ENCODE data around the gene LRRC56.

Gene LRRC56

DNA sequence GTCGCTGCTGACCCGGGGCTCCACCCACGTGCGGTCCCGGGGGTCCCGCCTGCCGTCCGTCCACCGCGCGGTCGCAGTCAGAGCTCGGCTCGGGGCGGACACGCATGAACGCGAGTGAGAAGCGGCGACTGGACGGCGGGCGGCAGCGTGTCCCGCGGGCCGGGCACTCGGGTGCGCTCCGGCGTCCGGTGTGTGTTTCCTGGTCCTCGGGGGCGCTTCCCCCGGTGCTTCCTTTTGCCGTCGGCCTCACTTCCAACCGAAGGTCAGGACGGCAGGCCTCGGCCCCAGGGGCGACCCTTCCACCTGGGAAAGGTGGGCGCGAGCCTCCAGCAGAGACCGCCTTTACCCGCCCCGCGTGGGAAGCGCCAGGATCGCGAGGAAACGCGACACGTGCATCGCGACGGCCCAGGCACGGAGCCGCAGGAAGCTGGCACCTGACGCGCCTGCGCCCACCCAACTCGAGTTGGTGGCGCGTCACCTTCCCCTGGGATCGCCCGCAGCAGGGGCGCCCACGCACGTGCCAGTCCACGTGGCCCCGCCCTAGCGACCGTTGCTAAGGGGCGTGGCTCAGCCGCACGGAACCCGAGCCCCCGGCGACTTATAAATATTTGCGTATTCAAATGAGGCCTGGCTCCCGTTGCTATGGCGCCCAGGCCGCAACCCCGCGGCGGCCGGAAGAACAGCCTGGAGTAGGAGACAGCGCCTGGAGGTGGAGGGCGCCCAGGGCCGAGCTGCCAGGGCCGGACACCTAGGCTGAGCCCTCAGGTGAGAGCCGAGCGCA lies at the start of gene LRRC56:
TSS of gene LRRC56 (plus strand) at position 687 of the 781 bp plus-strand sequence. CDS start 3,158 bp downstream, outside the sequence.
- DNase-seq, result peak; percentile 19

DNA sequence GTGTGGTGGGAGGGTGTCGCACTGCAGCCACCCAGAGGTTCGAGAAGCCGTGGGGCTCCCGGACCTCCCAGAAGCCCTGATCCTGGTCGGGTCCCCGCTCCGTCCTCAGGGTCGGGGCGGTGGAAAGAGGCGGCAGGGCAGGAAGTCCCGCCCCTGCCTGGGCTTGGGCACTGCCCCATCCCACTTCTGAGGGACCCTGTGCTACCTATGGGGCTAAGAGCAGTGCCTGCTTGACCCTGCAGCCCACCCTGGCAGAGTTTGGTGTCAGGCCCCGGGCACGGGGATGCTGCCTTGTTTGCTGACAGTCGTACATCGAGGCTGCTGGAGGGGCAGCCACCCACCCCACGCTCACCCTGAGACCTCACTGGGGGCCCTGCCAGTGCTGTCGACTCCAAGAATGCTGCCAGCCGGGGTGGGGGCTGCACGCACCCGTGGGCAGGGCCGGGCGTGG lies 49.7 kb upstream of the LRRC56 start:
- no peak for DNase-seq

- DNase-seq, result no peak
Observed at GRCh38 chr11:488062-488461, 49.3 kb upstream of the LRRC56 start.

- DNase-seq, result no peak
Observed at GRCh38 chr11:488579-488978, 48.7 kb upstream of the LRRC56 start.

DNA sequence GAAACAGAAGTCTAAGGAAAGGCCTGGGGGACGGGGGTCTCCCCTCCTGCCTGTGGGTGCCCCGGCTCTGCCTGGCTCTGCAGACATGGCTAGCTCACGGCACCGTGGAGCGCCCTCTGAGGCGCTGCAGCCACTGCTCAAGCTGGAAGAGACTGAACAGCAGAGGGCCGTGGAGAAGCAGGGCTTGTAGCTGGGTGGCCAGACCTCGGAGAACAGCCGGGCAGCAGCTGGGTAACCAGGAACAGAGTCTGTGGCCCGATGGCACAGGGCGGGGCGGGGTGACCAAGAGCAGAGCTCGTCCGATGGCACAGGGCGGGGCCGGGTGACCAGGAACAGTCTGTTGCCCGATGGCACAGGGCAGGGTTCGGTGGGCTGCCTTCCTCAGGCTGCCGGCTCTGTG lies 48.3 kb upstream of the LRRC56 start:
- DNase-seq, result no peak

DNA sequence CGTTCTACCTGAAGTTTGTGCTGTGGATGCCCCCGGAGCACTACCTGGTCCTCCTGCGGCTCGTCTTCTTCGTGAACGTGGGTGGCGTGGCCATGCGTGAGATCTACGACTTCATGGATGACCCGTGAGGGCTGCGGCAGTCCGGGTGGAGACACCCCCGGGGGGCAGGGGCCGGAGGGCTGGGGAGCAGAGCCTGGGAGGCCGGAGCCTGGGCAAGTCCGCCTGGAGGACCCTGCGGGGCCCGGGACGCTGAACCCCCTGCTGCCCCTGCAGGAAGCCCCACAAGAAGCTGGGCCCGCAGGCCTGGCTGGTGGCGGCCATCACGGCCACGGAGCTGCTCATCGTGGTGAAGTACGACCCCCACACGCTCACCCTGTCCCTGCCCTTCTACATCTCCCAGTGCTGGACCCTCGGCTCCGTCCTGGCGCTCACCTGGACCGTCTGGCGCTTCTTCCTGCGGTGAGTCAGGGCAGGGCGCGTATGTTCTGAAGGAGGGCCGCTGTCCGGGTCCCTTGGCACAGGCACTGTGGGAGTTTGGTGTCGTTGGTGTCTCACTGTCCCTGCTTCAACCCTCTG lies 47.6 kb upstream of the LRRC56 start:
- no peak for DNase-seq

DNA sequence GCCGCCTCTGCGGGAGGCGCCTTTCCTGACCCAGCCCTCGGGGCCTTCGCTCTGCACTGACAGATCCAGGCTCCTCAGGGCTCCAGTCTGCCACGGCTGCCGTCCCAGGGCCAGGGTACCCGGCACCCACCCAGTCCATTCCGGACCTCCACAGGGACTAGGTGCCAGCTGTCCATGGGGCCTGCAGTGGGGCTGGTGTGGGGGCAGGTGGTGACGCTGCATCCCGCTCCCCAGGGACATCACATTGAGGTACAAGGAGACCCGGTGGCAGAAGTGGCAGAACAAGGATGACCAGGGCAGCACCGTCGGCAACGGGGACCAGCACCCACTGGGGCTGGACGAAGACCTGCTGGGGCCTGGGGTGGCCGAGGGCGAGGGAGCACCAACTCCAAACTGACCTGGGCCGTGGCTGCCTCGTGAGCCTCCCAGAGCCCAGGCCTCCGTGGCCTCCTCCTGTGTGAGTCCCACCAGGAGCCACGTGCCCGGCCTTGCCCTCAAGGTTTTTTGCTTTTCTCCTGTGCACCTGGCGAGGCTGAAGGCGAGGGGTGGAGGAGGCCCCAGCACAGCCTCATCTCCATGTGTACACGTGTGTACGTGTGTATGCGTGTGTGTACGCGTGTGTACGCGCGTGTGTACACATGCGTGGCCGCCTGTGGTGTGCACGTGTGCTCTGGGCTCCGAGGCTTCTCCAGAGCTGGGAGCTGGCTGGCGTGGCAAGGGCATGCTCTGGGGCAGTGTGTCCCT lies 47.0 kb upstream of the LRRC56 start:
- no peak for DNase-seq

GRCh38 chr11:490930-491260 lies 46.4 kb upstream of the LRRC56 start:
- no peak for DNase-seq

DNA sequence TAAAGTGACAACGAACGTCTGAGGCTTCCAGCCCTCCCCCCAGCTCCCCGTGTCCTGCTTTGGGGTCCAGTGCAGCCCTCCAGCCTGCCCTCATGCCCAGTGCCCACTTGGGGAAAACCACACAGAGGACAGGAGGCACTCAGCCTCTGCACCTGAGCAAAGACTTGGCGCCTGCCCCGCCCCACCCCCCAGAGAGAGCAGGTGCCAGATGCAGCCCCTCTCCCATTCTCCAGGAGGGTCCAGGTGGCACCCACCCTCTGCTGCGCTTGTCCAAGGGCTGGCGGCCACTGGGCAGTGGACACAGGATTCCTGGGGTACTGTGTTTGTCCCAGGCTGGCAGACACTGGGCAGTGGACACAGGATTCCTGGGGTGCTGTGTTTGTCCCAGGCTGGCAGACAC lies 46.0 kb upstream of the LRRC56 start:
- DNase-seq, result no peak

DNA sequence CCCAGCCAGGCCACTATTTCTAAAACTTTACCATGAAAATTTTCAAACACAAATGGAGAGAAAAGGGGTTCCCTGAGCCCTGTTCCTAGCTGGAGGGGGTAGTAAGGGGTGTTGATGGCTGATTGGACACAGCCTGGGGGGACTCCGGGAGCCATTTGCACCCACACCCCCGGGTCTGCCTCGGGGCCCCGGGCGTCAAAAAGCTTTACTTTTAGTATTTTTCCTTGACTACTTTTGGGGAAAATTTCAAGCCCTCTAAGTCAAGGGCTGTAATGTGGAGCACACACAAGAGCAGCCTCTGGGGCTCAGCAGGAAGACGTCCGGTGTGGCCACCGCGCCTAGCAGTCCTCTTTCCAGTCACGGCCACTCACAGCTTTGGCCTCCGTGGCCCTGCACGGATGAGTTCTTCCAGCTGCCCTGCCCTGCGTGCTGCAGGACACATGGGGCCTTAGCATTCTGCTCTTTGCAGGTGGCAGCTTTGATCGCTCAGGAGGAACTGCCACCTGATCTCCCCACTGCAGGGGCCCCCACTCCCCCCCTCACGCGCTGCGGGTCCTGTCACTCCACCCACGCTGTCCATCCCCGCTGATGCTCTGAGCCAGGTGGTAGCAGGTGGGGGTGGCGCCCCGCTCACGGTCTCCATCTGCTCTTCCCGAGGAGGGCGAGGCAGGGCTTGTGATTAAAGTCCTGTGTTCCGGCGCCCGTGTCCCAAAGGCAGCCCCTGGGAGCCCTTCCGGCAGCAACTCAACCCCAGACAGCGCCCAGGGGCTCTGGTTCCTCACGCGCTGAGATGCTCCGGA lies 44.7 kb upstream of the LRRC56 start:
- DNase-seq, result no peak

- no peak for DNase-seq
Observed at GRCh38 chr11:494761-495536, 42.4 kb upstream of the LRRC56 start.

- DNase-seq, result no peak
Observed at GRCh38 chr11:495537-495931, 41.8 kb upstream of the LRRC56 start.

DNA sequence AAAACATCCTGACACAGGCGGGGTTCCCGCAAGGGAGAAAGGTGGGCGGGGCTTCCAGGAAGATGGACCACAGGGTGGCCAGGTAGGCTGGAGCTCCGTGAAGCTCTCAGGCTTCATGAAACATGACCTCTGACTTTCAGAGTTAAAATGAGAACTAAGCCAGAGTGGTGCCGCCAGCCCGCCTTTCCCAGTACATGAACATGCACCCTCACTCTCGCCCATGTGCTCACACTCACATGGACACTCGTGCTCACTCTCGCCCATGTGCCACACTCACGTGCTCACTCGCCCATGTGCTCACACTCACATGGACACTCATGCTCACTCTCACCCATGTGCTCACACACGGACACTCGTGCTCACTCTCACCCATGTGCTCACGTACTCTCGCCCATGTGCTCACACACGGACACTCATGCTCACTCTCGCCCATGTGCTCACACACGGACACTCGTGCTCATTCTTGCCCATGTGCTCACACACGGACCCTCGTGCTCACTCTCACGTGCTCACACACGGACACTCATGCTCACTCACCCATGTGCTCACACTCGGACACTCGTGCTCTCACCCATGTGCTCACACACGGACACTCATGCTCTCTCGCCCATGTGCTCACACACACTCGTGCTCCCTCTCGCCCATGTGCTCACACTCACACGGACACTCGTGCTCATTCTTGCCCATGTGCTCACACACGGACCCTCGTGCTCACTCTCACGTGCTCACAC lies 40.3 kb upstream of the LRRC56 start:
- DNase-seq, result no peak

DNA sequence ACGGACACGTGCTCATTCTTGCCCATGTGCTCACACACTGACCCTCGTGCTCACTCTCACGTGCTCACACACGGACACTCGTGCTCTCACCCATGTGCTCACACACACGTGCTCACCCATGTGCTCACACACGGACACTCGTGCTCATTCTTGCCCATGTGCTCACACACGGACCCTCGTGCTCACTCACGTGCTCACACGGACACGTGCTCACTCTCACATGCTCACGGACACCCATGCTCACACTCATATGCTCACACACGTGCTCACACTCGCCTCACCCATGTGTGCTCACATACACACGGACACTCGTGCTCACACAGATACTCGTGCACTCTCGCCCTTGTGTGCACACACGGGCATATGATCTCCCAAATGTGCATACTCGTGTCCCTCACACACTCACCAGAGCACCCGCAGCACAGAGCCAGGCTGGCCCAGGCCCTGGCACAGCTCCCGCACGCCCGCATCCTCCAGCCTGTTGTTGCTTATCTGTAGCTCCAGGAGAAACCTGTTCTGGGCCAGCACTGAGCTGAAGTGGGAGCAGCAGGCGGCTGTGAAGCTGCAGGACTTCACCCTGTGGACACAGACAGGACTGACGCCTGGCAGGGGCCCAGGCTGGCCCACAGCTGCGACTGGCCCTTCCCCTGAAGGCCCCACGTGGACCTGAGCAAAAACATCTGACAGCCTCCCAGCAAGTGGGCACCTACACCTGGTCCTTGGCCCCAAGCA lies 39.6 kb upstream of the LRRC56 start:
- no peak for DNase-seq

DNA sequence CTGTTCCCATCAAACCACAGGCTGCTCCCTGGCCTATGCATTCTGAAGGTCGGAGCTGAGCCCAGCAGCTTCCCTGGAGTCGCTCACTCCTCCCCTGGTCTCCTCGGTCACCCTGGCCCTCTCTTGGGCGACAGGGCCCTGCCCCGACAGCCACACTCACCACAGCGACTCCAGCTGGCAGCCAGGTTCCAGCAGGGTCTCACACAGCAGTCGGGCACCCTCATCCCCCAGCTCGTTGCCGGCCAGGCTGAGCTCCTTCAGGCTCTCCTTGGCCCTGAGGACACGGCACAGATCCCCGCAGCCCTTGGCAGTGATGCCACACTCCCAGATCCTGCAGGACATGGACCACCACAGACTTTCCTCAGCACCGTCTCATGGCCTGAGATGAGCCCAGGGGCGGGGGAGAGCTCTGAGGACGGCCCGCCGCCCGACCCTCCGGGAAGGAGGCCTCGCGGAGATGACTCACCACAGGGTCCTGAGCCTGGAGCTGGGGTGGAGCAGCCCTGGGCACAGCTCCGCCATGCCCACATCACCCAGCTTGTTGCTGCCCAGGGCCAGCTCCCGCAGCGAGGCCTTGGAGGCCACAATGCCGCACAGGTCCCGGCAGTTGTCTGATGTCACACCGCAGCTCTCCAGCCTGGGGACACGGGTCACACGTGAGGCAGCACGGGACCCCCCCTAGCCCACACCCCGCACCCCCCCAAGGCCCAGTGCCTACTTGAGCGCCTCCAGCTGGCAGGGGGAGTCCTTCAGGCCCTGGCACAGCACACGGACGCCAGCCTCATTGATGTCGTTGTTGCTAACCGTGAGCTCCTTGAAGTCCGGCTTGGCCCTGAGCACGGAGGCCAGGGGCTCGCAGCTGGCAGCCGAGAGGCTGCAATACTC lies 38.8 kb upstream of the LRRC56 start:
- no peak for DNase-seq

DNA sequence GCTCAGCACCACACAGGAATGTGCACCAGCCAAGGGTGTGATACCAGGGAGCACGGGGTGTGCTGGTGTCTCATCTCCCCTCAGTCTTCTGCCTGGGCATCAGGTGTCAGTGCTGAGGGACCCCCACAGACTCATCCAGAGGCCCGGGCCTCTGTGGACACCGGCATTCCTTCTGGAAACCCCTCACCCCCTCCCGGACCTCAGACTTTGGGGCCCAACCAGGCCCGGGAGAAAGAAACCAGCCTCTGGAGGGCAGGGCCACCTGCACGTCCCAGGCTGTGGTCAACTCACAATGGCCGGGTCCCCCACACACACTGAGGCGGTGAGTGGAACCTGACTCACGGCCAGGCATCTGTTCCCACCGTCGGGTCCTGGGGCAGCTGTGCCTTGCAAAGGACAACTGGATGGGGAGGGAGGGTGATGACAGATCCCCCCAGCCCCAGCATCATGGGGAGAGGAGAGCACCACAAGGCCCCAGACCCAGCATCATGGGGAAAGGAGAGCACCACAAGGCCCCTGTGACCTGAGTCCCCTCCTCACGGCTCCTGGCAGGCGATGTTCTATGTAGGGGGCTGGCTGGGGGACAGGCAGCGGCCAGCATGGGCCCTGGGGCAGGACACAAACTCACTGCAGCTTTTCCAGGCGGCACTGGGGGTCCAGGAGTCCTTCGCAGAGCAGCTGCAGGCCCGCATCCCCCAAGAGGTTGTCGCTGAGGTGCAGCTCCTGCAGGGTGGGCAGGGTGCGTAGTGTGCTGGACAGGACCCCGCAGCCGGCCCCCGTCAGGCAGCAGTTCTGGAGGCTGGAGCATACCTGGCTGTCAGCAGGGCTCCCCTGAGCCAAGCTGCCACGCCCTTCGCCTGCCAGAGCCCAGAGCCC lies 37.9 kb upstream of the LRRC56 start:
- no peak for DNase-seq

DNA sequence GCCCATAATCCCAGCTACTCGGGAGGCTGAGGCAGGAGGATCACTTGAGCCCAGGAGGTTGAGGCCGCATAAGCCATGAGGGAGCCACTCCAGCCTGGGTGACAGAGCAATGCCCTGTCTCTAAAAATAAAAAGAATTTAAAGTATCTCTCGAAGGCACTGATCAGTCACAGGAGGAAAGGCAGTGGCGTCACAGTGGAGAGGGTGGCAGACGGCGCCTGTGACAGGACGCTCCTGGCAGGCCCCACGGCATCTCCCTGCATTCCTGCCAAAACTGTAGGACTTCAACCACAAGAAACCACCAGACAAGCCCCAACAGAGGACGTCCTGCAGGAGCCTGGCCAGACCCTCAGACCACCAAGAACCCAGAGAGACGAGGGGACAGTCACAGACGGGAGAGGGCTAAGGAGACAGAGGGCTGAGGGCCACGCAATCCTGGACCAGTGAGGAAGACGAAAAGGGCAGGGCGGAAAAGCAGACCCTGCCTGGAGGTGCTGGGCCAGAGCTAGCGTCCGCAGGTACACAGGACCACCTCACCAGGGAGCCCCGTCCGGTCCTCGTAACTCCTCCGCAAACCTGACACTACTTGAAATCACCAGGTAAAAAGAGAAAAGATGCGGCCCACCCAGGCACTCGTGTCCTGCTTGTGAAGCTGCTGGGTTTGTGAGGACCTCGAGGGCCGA lies 36.2 kb upstream of the LRRC56 start:
- no peak for DNase-seq

- no peak for DNase-seq
Observed at GRCh38 chr11:501683-502287, 35.5 kb upstream of the LRRC56 start.

All from DMS79 treated with DMSO at 0.1 percent for 48 hours (cell line).